OCI-LY1 (cell line): ENCODE measurements around the gene FGF11.

Experiments
- EZH2 ChIP-seq: fragments of 200-600 bp; sonication (generic), shearing (Covaris generic); IDR thresholded peaks from 2 replicates; pipeline ENCODE4 v1.8.0; 2017; ENCODE audit warnings: borderline replicate concordance, mixed run types, mild to moderate bottlenecking, antibody characterized with exemption, low read length, moderate library complexity, mixed read lengths
- TF ChIP-seq, protein P1 (sequence below): fragments of 200-600 bp; sonication (generic), shearing (Covaris generic); IDR thresholded peaks from 2 replicates; pipeline ENCODE4 v1.5.1; 2017; ENCODE audit warnings: mild to moderate bottlenecking, antibody characterized with exemption, low read length, moderate library complexity, mixed read lengths

DNA sequence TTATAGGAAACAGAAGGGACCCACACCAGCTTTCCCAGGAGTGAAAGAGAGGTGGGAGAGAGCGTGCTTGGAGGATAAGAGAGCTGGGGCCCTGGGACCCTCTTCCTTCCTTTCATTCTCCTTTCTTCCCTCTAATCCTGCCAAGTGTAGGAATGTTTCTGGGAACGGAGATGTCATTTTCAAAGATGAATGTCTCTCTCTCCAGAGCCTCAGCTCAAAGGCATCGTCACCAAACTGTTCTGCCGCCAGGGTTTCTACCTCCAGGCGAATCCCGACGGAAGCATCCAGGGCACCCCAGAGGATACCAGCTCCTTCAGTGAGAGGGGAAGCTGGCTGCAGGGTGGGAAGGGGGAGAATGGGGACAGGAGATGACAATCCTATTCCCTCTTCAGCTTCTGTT lies 2.0 kb downstream of the FGF11 start:
- TF ChIP-seq, protein P1, sequence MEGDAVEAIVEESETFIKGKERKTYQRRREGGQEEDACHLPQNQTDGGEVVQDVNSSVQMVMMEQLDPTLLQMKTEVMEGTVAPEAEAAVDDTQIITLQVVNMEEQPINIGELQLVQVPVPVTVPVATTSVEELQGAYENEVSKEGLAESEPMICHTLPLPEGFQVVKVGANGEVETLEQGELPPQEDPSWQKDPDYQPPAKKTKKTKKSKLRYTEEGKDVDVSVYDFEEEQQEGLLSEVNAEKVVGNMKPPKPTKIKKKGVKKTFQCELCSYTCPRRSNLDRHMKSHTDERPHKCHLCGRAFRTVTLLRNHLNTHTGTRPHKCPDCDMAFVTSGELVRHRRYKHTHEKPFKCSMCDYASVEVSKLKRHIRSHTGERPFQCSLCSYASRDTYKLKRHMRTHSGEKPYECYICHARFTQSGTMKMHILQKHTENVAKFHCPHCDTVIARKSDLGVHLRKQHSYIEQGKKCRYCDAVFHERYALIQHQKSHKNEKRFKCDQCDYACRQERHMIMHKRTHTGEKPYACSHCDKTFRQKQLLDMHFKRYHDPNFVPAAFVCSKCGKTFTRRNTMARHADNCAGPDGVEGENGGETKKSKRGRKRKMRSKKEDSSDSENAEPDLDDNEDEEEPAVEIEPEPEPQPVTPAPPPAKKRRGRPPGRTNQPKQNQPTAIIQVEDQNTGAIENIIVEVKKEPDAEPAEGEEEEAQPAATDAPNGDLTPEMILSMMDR, result no peak
- no peak for TF ChIP-seq EZH2
